Sigmoid colon (tissue), 4 donors: ENCODE measurements around the gene CCSER1.

Experiments
- CTCF ChIP-seq, 4 experiments: fragments of 450-650 bp in 3 of 4; fragments of 200-600 bp in 1 of 4; IDR thresholded peaks; one replicate each; pipeline ENCODE4 v1.5.1; 2016 to 2019; ENCODE audit warnings: antibody characterized with exemption in 4 of 4, mild to moderate bottlenecking in 3 of 4, moderate library complexity in 2 of 4
- EP300 ChIP-seq, 4 donors: sonication (generic); formaldehyde crosslinking; IDR thresholded peaks; one replicate each; pipeline ENCODE4 v1.6.1; 2017; ENCODE audit warnings: antibody characterized with exemption in 4 of 4
- POLR2A ChIP-seq, 2 donors: fragments of 450-650 bp; IDR thresholded peaks; one replicate each; pipeline ENCODE4 v1.6.1; 2016; ENCODE audit warnings: antibody characterized with exemption in 2 of 2, mild to moderate bottlenecking in 2 of 2, moderate library complexity in 2 of 2

- TF ChIP-seq CTCF (IDR thresholded peaks at IDR 0.05), result no peak
- no peak for TF ChIP-seq POLR2A (IDR thresholded peaks at IDR 0.05)
- no peak for TF ChIP-seq EP300 (IDR thresholded peaks at IDR 0.05)
Observed at GRCh38 chr4:90163872-90164271, 36.7 kb downstream of the CCSER1 start.
